SK-N-SH (cell line): ENCODE results near the gene KRT85.

Experiments
- EZH2phosphoT487 ChIP-seq: fragments of 200-600 bp; sonication (generic); IDR thresholded peaks from 2 replicates; pipeline ENCODE4 v1.6.1; 2017; ENCODE audit warnings: low read depth, mixed run types, mild to moderate bottlenecking, antibody characterized with exemption, moderate library complexity, borderline replicate concordance
- MXI1 ChIP-seq: IDR thresholded peaks from 2 replicates; pipeline ENCODE4 v1.6.1; 2012; ENCODE audit warnings: mild to moderate bottlenecking, low read depth, low read length, improper control_type of control experiment
- TF ChIP-seq, protein P1 (sequence below): IDR thresholded peaks from 2 replicates; pipeline ENCODE4 v1.4.0; 2012; ENCODE audit warnings: low read depth, borderline replicate concordance

DNA sequence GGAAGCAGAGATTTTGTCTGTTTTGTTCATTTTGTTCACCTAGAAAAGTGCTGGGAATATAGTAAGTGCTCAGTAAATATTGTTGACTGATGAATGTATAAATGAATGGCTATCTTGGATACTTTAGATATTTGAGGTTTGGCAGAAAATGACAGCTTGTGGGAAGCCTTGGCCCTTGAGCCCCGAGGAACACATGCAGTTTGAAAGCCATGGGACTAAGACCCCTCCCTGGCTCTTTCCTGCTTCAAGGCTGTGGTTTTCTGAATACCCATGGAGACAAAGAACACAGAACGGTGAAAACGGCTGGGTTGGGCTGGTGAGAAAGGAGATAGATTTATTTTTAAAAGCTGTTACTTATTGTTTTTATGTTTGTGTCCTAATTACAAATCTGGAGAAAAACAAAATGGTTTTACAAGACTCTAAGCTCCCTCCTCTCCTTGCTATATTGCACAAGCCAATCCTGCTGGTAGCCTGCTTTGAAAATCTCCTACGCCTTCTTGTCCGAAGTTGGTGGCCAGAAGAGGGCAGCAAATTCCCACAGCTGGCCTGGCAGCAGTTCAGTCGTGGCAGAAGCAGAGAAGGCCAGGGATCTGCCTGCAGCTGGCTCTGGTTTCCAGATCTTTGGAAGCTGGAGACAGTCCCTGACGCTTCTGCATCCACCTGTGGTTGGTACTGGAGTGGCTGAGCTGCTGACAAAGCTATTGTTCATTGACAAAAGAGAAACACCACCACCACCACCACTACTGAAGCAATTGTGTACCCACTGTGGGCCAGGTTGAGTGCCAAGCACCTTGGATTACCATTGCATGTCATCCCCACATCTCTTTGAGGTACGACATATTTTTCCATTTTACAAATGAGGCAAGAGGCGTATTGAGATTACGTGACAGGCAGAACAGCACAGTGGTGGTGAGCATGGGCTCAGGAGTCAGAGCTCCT is 5.2 kb upstream of the KRT85 start:
- TF ChIP-seq MXI1 (no peak), EZH2phosphoT487 (no peak)
- TF ChIP-seq, protein P1, sequence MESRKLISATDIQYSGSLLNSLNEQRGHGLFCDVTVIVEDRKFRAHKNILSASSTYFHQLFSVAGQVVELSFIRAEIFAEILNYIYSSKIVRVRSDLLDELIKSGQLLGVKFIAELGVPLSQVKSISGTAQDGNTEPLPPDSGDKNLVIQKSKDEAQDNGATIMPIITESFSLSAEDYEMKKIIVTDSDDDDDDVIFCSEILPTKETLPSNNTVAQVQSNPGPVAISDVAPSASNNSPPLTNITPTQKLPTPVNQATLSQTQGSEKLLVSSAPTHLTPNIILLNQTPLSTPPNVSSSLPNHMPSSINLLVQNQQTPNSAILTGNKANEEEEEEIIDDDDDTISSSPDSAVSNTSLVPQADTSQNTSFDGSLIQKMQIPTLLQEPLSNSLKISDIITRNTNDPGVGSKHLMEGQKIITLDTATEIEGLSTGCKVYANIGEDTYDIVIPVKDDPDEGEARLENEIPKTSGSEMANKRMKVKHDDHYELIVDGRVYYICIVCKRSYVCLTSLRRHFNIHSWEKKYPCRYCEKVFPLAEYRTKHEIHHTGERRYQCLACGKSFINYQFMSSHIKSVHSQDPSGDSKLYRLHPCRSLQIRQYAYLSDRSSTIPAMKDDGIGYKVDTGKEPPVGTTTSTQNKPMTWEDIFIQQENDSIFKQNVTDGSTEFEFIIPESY, result no peak
